Left hindlimb (tissue), 1 donor: ENCODE measurements around the gene UTP3.
A peak's percentile ranks its signal among the peaks of the same experiment; 100 is the strongest.
"Not testable (repeated sequence)": the region's sequence is repeated elsewhere in the genome, so short reads cannot be mapped to it uniquely, and the experiment has no call there.

Source experiments
- DNase-seq: peaks from one replicate; pipeline ENCODE4 v3.0.0-alpha.2; 2018

Gene UTP3, protein sequence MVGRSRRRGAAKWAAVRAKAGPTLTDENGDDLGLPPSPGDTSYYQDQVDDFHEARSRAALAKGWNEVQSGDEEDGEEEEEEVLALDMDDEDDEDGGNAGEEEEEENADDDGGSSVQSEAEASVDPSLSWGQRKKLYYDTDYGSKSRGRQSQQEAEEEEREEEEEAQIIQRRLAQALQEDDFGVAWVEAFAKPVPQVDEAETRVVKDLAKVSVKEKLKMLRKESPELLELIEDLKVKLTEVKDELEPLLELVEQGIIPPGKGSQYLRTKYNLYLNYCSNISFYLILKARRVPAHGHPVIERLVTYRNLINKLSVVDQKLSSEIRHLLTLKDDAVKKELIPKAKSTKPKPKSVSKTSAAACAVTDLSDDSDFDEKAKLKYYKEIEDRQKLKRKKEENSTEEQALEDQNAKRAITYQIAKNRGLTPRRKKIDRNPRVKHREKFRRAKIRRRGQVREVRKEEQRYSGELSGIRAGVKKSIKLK

GRCh38 chr4:70687821-70688794 is at the start of gene UTP3:
TSS of gene UTP3 (plus strand) at chr4:70688532. CDS start at chr4:70688678, 146 bp downstream.
- DNase-seq, result peak; percentile 98

GRCh38 chr4:70640192-70640591 is 48.1 kb upstream of the UTP3 start:
- no peak for DNase-seq

- not testable (repeated sequence) for DNase-seq
Measured at GRCh38 chr4:70650741-70651140, 37.6 kb upstream of the UTP3 start.

- DNase-seq, result no peak
Measured at GRCh38 chr4:70651864-70652506, 36.3 kb upstream of the UTP3 start.

DNA sequence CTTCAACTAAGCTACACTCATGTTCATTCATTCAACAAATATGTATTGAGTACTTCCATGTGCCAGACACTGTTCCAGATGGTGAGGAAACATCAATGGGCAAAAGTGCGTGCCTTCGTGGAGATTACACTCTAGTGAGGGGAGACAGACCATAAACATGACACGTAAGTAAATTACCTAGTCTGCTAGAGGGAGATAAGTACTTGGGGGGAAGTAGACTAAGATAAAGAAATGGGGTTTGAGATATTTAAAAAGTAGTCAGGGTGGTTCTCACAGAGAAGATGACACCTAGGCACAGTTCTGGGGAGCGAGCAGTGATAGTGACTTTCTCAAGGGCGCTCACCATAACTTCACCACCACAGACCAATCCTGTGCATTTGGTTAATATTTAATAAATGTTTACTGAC is 33.7 kb upstream of the UTP3 start:
- no peak for DNase-seq

GRCh38 chr4:70657326-70657725 is 31.0 kb upstream of the UTP3 start:
- DNase-seq, result no peak

- DNase-seq, result no peak
Measured at GRCh38 chr4:70658418-70658817, 29.9 kb upstream of the UTP3 start.

DNA sequence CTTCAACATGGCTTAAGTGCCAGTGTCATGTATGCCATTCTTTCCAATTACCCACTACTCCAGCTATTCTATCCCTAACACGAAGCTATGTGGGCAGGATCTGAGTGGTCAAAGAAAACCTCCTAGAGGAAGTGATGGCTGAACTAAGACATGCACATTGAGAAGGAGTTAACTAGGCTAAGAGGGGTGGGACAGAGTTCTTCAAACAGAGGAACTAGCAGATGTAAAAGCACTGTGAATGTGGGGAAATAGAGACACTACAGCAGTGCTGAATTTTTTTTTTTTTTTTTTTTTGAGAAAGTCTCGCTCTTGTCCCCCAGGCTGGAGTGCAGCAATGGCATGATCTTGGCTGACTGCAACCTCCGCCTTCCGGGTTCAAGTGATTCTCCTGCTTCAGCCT is 28.2 kb upstream of the UTP3 start:
- DNase-seq, result no peak

- DNase-seq, result not testable (repeated sequence)
Measured at GRCh38 chr4:70661309-70661922, 26.9 kb upstream of the UTP3 start.

GRCh38 chr4:70666369-70666768 is 22.0 kb upstream of the UTP3 start, which contains the start of gene JCHAIN:
TSS of gene JCHAIN (minus strand) at chr4:70666508. CDS start at chr4:70666490, 18 bp downstream.
- DNase-seq, result no peak

GRCh38 chr4:70667740-70668535 is 20.4 kb upstream of the UTP3 start:
- no peak for DNase-seq

GRCh38 chr4:70670332-70671014 is 17.9 kb upstream of the UTP3 start:
- no peak for DNase-seq

GRCh38 chr4:70671091-70671490 is 17.2 kb upstream of the UTP3 start:
- no peak for DNase-seq

- DNase-seq, result no peak
Measured at GRCh38 chr4:70674191-70674590, 14.1 kb upstream of the UTP3 start.

DNA sequence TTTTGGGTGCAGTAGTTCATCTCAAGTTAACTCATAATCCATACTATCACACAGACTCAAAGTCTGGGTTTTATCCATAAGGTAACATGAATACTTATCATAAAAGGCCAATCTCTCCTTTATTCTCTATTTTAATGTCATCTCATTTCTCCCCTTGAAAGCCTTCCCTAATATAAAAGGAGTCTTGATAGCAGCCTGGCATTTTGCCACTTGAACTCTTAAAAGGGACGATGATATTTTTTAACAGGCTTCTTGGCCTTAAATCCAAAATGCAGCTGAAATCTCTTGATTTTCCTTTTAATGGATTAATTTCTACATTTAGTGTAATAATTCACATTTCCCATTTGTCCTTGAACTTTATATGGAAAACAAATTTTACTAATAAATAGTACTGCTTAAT is 13.6 kb upstream of the UTP3 start:
- DNase-seq, result no peak

DNA sequence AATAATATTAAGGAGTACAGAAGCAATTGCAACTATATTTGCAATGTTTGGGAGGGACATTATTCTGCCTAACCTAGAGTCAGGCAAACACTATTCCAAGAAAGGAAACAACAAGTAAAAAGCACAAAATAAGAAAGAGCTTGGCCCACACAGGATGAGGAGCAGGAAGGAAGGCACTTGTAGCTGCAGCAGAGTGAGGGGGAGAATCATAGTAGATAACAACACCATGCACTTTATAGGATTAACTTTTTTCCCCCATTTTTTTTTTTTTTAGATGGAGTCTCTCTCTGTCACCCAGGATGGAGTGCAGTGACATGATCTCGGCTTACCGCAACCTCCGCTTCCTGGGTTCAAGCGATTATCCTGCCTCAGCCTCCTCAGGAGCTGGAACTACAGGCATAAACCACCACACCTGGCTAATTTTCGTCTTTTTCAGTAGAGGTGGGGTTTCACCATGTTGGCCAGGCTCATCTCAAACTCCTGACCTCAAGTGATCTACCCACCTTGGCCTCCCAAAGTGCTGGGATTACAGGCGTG is 11.7 kb upstream of the UTP3 start:
- no peak for DNase-seq

GRCh38 chr4:70678383-70678999 is 9.8 kb upstream of the UTP3 start:
- no peak for DNase-seq

DNA sequence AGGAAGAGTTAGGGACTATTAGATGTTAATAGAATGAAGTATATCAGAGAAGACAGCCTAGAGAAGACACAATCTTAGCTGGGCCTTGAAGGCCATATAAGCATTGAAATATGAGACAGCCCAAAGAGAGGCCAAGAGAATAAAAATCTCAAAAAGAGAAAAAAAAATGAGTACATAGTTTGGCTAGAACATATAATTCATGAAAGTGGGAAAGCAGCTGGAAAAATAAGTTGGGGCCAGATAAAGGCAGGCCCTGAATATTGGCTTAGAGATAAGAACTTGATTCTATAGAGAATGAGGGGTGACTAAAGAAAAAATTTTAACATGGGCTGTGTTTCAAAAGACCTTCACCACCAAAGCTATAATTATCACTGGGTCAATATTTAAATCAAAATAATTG is 7.4 kb upstream of the UTP3 start:
- DNase-seq, result no peak

DNA sequence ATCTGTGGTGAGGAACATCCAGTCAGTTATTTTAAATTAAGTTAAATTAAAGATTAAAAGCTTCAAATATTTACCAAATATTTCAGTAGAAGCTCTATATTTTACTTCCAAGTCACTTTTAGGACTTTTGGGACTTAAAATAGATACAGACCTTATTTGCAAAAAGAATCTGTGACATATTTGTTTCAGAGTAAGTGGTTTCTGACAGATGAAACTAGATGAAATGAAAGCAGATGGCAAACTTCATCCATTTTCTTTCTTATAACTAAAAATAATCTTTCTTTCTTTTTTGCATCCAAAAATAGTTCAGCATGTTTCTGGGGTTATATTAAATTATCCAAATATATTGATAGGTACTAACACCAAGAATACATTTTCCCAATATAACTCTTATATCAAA is 6.6 kb upstream of the UTP3 start:
- no peak for DNase-seq

DNA sequence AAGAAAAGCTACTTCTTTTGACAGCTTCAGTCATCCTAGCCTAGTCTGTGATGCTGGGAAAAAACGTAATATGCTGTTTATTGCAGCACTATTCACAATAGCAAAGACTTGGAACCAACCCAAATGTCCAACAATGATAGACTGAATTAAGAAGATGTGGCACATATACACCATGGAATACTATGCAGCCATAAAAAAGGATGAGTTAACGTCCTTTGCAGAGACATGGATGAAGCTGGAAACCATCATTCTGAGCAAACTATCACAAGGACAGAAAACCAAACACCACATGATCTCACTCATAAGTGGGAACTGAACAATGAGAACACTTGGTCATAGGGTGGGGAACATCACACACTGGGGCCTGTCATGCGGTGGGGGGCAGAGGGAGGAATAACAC is 6.2 kb upstream of the UTP3 start:
- not testable (repeated sequence) for DNase-seq
